Measurements from ENCODE around the gene MIPOL1. TPM values are rescaled to one million over a fixed set of nuclear protein-coding genes. Genes with fewer than 3 reads are reported as not detected.

Gene MIPOL1
- total RNA-seq, 2 experiments from 2014 or later, result not detected

GRCh38 chr14:37601865-37602264 lies 404.1 kb downstream of the MIPOL1 start:
- no peak for TF ChIP-seq EZH2phosphoT487 (IDR thresholded peaks at IDR 0.05; ENCODE audit: borderline replicate concordance, low read depth, low read length)
- TF ChIP-seq CTCF (conservative IDR thresholded peaks at IDR 0.05; ENCODE audit: low read length), result no peak
- Histone ChIP-seq H3K4me2 (ENCODE audit: low read length) (no peak overlapping the region), H3K79me2 (ENCODE audit: insufficient read depth, low read depth, low read length) (no peaks in the 10 kb centered on the region), H3K4me3 (ENCODE audit: low read depth, low read length, poor library complexity, severe bottlenecking) (no peak overlapping the region), H3K9me3 (ENCODE audit: low read length) (no peaks in the 10 kb centered on the region), H2AFZ (ENCODE audit: low read length) (no peak overlapping the region), H3K27ac (ENCODE audit: low read depth, low read length, poor library complexity, severe bottlenecking) (no peak overlapping the region), H3K36me3 (ENCODE audit: insufficient read depth, low read length) (no peaks in the 10 kb centered on the region), H3K9me2 (ENCODE audit: insufficient read depth, low read length) (no peaks in the 10 kb centered on the region), H3K4me1 (ENCODE audit: insufficient read depth, low read length, poor library complexity, severe bottlenecking) (no peaks in the 10 kb centered on the region), H4K20me1 (ENCODE audit: insufficient read depth, low read length) (no peaks in the 10 kb centered on the region)
- DNase-seq (ENCODE audit: low spot score), result no peak
- ChIA-PET POLR2A (no interaction called here), CTCF (ENCODE audit: unreplicated experiment) (interaction anchor here (0.6 kb wide), 1 partner anchor 591 kb away, joined by 3 read pairs; no protein-coding TSS in a partner anchor)
- no TSS peak for BruUV-seq (replicated peaks)
- intact Hi-C loops (cut with micrococcal nuclease; ENCODE audit: unreplicated experiment), result no loop called here

Small RNA genes lying within 50 kb of the gene (small RNA-seq; reads per million reads assigned to genes)
- gene RNU6-273P, result not detected
- not detected for gene RNU6-886P

Other genes with a start within 250 kb of the MIPOL1 start
- not detected in 2 replicates for gene SLC25A21, start 25.3 kb upstream of the MIPOL1 start, total RNA-seq (2014; rRNA removed; shearing (Covaris generic))
- not detected in 2 replicates for gene SLC25A21, start 25.3 kb upstream of the MIPOL1 start, total RNA-seq (2022)